ENCODE data around the gene RUSC1. TPM values are rescaled to one million over a fixed set of nuclear protein-coding genes. Genes with fewer than 3 reads are reported as not detected.

The RUSC1 gene
- total and polyA plus RNA-seq, 2 donors (not counting 3 experiments of a cell fraction or from before 2014, with no cell fraction given) = 42.4 to 46.6 TPM

DNA sequence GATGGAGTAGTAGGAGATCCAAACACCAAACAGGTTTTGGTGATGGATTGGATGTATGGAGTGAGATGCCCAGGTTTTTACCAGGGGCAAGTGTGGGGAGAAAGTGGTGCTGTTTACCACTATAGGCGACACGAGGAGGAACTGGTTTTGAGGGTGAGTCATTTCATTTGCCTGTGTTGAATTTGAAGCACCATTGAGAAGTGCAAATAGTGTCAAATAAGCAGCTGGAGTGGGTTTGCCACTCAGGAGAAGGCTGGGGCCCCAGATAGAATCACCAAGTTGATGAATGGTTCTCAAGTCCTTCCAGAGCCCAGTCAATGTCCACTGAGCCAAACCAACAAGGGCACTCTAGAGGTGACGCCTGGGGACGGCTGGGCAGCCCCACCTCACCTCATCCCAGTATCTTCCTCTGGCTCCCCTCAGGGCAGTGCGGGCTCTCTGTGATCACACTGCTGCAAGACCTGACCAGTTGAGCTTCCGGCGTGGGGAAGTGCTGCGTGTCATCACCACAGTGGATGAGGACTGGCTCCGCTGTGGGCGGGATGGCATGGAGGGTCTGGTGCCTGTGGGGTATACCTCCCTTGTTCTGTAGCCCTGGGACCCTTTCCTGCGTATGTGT, 9.4 kb downstream of the RUSC1 start:
- FAIRE-seq = no peak
- no peak overlapping the region for H3K9ac ChIP-seq (replicated peaks; ENCODE audit: extremely low read depth, insufficient read depth, low read length)
- no peak overlapping the region for H2AFZ ChIP-seq (ENCODE audit: low read depth, low read length)
- H3K4me1 ChIP-seq (ENCODE audit: control insufficient read depth, extremely low read depth, insufficient read depth, low read length) = peaks cover 7% of the 10 kb centered on the region
- DNase-seq (ENCODE audit: low read depth, low spot score) = no peak
- no TSS peak for BruUV-seq (replicated peaks)
- intact Hi-C loops (cut with micrococcal nuclease) = no loop called here
- peaks cover 5 to 21% of the 10 kb centered on the region in 2 experiments for H3K36me3 ChIP-seq (ENCODE audit: control insufficient read depth in 2 of 2, extremely low read depth in 1 of 2, insufficient read depth in 2 of 2, low read length in 2 of 2)
- POLR2A ChIA-PET = interaction anchor here (0.7 kb wide), 1 partner anchor 10 kb away, joined by 10 read pairs; the partner anchor contains the start of gene RUSC1
- H3K79me2 ChIP-seq (ENCODE audit: control insufficient read depth, insufficient read depth, low read length) = no peaks in the 10 kb centered on the region
- no peaks in the 10 kb centered on the region for H3K27me3 ChIP-seq (ENCODE audit: control insufficient read depth in 2 of 2, insufficient read depth in 2 of 2, low read length in 2 of 2)
- no peaks in the 10 kb centered on the region for H3K9me3 ChIP-seq (replicated peaks; ENCODE audit: control insufficient read depth, insufficient read depth, low read length)
- H3K4me3 ChIP-seq (replicated peaks in 1 of 3; ENCODE audit: insufficient read depth in 1 of 3, low read depth in 1 of 3, low read length in 3 of 3) = no peak overlapping the region
- CTCF ChIA-PET = no interaction called here
- TF ChIP-seq EZH2 (IDR thresholded peaks at IDR 0.05; ENCODE audit: borderline replicate concordance, low read depth, low read length, severe bottlenecking) = no peak
- TF ChIP-seq, protein P1, sequence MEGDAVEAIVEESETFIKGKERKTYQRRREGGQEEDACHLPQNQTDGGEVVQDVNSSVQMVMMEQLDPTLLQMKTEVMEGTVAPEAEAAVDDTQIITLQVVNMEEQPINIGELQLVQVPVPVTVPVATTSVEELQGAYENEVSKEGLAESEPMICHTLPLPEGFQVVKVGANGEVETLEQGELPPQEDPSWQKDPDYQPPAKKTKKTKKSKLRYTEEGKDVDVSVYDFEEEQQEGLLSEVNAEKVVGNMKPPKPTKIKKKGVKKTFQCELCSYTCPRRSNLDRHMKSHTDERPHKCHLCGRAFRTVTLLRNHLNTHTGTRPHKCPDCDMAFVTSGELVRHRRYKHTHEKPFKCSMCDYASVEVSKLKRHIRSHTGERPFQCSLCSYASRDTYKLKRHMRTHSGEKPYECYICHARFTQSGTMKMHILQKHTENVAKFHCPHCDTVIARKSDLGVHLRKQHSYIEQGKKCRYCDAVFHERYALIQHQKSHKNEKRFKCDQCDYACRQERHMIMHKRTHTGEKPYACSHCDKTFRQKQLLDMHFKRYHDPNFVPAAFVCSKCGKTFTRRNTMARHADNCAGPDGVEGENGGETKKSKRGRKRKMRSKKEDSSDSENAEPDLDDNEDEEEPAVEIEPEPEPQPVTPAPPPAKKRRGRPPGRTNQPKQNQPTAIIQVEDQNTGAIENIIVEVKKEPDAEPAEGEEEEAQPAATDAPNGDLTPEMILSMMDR (IDR thresholded peaks at IDR 0.05; ENCODE audit: extremely low read depth in 1 of 2, insufficient read depth in 1 of 2, low read depth in 1 of 2, low read length in 2 of 2) = no peak
- no peak for TF ChIP-seq POLR2AphosphoS5 (IDR thresholded peaks at IDR 0.05; ENCODE audit: insufficient read depth, low read depth, low read length)
- TF ChIP-seq GATA2 (IDR thresholded peaks at IDR 0.05; ENCODE audit: insufficient read depth, insufficient read length, low read depth, low read length) = no peak
- no peak for TF ChIP-seq FOS (IDR thresholded peaks at IDR 0.05; ENCODE audit: borderline replicate concordance, insufficient read depth, low read length)
- no peak for TF ChIP-seq JUN (IDR thresholded peaks at IDR 0.05; ENCODE audit: borderline replicate concordance, insufficient read depth, insufficient read length, low read depth)
- TF ChIP-seq, protein P2, sequence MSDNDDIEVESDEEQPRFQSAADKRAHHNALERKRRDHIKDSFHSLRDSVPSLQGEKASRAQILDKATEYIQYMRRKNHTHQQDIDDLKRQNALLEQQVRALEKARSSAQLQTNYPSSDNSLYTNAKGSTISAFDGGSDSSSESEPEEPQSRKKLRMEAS (IDR thresholded peaks at IDR 0.05; ENCODE audit: insufficient read depth, insufficient read length) = no peak
- TF ChIP-seq POLR2A (IDR thresholded peaks at IDR 0.05; ENCODE audit: low read depth, low read length) = no peak
- dilution Hi-C loops (cut with MboI; ENCODE audit: extremely low pct_ligation_motif_present, low sequenced_read_pairs) = no loop called here
- no peaks in the 10 kb centered on the region for H3K9me1 ChIP-seq (replicated peaks; ENCODE audit: control insufficient read depth, extremely low read depth, insufficient read depth, low read length)
- H3K4me2 ChIP-seq (ENCODE audit: insufficient read depth, low read length) = no peak overlapping the region
- no peaks in the 10 kb centered on the region for H4K20me1 ChIP-seq (replicated peaks; ENCODE audit: control insufficient read depth, extremely low read depth, insufficient read depth, low read length)
- no peak overlapping the region for H3K27ac ChIP-seq (ENCODE audit: insufficient read depth, low read depth, low read length)

All from endothelial cell of umbilical vein (primary cell).